ENCODE results near the gene MRPL43.

Gene MRPL43

GRCh38 chr10:100966887-100967286, 20.4 kb downstream of the MRPL43 start:
- DNase-seq (ENCODE audit: low spot score) = no peak

GRCh38 chr10:100965820-100966219, 21.5 kb downstream of the MRPL43 start:
- DNase-seq (ENCODE audit: low spot score) = no peak

- DNase-seq (ENCODE audit: low spot score) = no peak
Measured at GRCh38 chr10:100963826-100964225, 23.5 kb downstream of the MRPL43 start.

- DNase-seq (ENCODE audit: low spot score) = no peak
Measured at GRCh38 chr10:100962351-100963080, 24.8 kb downstream of the MRPL43 start.

GRCh38 chr10:100960251-100960650, 27.0 kb downstream of the MRPL43 start:
- no peak for DNase-seq (ENCODE audit: low spot score)

- DNase-seq (ENCODE audit: low spot score) = no peak
Measured at GRCh38 chr10:100948916-100949315, 38.4 kb downstream of the MRPL43 start.

- no peak for DNase-seq (ENCODE audit: low spot score)
Measured at GRCh38 chr10:100945754-100946153, 41.5 kb downstream of the MRPL43 start.

- no peak for DNase-seq (ENCODE audit: low spot score)
Measured at GRCh38 chr10:100943508-100943907, 43.8 kb downstream of the MRPL43 start.

- no peak for DNase-seq (ENCODE audit: low spot score)
Measured at GRCh38 chr10:100942229-100942628, 45.1 kb downstream of the MRPL43 start.

- DNase-seq (ENCODE audit: low spot score) = no peak
Measured at GRCh38 chr10:100939763-100940344, 47.4 kb downstream of the MRPL43 start.
